AG04449 (cell line): ENCODE measurements around the gene IRGQ.

Experiments used
- CTCF ChIA-PET: fragments of 350-600 bp; formaldehyde crosslinking; extraction: SDS; loops from one replicate; lab custom pipeline; 2021; ENCODE audit warnings: antibody characterized with exemption; lab: Yijun Ruan, JAX
- POLR2A ChIA-PET: fragments of 400-600, 350-600 bp; formaldehyde crosslinking; extraction: SDS; loops from one replicate; lab custom pipeline; 2020; ENCODE audit warnings: antibody characterized with exemption, inconsistent platforms; lab: Yijun Ruan, JAX
- DNase-seq: peaks from one replicate; pipeline ENCODE4 v3.0.0-alpha.2; 2010; ENCODE audit warnings: low read depth, low spot score
- H3K4me3 ChIP-seq: 2 replicates; pipeline ENCODE4 v1.5.1; 2011; ENCODE audit warnings: low read depth, mild to moderate bottlenecking, control low read depth, low read length
- CTCF ChIP-seq: IDR thresholded peaks from one replicate; pipeline ENCODE4 v1.5.1; 2011; ENCODE audit warnings: mild to moderate bottlenecking, moderate library complexity, low read length, control low read depth, inconsistent platforms; ENCODE audit not compliant: insufficient read depth; ENCODE audit errors: missing control alignments

The IRGQ gene

GRCh38 chr19:43620061-43621001 is 24.4 kb upstream of the IRGQ start:
- ChIA-PET CTCF (no interaction called here), POLR2A (no interaction called here)
- H3K4me3 ChIP-seq, result peak overlapping the region; percentile 81
- DNase-seq, result no peak
- no peak for TF ChIP-seq CTCF

- ChIA-PET POLR2A (no interaction called here), CTCF (no interaction called here)
- TF ChIP-seq CTCF, result no peak
- H3K4me3 ChIP-seq, result peak within 1 kb of the TSS; percentile 81
- no peak for DNase-seq
These were observed 23.5 kb upstream of the IRGQ start, which contains the start of gene ZNF428 for GRCh38 chr19:43619262-43620060. Gene ZNF428, minus strand, starts transcription at chr19:43619629. Its CDS starts 5,325 bp downstream, at chr19:43614304.

DNA sequence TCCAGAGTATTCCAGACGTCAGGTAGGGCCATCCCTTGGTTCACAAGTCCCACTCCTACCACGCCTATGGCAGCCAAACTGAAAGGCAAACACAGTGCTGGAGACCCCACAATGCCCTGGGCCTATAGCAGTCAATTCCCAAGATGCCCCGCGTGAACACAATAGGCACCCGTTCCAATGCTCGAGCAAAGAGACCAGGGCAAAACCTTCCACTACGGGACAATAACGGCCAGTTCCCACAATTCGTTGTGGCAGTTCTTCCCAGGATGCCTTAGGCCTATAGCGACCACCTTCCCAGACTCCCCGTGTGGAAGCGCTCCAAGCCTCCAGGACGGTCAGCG is 23.0 kb upstream of the IRGQ start:
- no peak for TF ChIP-seq CTCF
- H3K4me3 ChIP-seq, result peak overlapping the region; percentile 81
- no peak for DNase-seq
- ChIA-PET POLR2A (interaction anchor here (0.7 kb wide), 1 partner anchor 50 kb away, joined by 3 read pairs; no protein-coding TSS in a partner anchor), CTCF (interaction anchor here (0.9 to 1.2 kb wide), 2 partner anchors 63 to 191 kb away, joined by 3 to 4 read pairs; no protein-coding TSS in a partner anchor)

GRCh38 chr19:43616954-43617353 is 21.0 kb upstream of the IRGQ start:
- no peak overlapping the region for H3K4me3 ChIP-seq
- ChIA-PET POLR2A (no interaction called here), CTCF (interaction anchor here (1.0 kb wide), 1 partner anchor 23 kb away, joined by 3 read pairs; no protein-coding TSS in a partner anchor)
- no peak for TF ChIP-seq CTCF
- DNase-seq, result no peak

DNA sequence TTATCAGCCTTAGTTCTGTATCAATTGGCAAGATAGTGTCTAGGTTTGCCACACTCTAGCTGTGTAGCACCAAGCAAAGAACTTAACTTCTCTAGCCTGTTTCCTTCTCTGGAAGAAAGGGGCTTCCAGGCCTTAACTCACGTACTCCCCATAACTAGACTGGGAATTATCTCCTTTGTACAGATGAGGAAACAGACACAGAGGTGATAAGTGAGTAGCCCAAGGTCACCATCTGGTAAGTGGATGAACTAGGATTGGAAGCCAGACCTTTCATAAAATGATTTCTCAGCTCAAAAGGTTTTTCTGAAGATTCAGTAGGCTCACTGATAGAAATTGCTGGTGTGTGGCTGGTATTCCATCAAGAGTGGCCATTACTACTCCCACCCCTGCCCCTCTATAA is 20.4 kb upstream of the IRGQ start:
- no peak overlapping the region for H3K4me3 ChIP-seq
- ChIA-PET POLR2A (interaction anchor here (1.3 kb wide), 1 partner anchor 52 kb away, joined by 4 read pairs; no protein-coding TSS in a partner anchor), CTCF (no interaction called here)
- no peak for DNase-seq
- no peak for TF ChIP-seq CTCF

- DNase-seq, result no peak
- no peak for TF ChIP-seq CTCF
- ChIA-PET CTCF (no interaction called here), POLR2A (no interaction called here)
- H3K4me3 ChIP-seq, result no peak overlapping the region
These were observed 16.4 kb upstream of the IRGQ start for GRCh38 chr19:43612374-43612773.
